HL-60 (cell line): Measurements from ENCODE around the gene GLRA3.

Source experiments
- CTCF ChIP-seq: IDR thresholded peaks from one replicate; pipeline ENCODE4 v1.5.1; 2011; ENCODE audit warnings: low read length, control low read depth, inconsistent platforms; ENCODE audit not compliant: insufficient read depth
- POLR2AphosphoS5 ChIP-seq: IDR thresholded peaks from 2 replicates; pipeline ENCODE4 v1.6.1; 2012; ENCODE audit warnings: low read depth
- REST ChIP-seq: IDR thresholded peaks from 2 replicates; pipeline ENCODE4 v1.6.1; 2012; ENCODE audit warnings: low read depth; ENCODE audit not compliant: insufficient replicate concordance

DNA sequence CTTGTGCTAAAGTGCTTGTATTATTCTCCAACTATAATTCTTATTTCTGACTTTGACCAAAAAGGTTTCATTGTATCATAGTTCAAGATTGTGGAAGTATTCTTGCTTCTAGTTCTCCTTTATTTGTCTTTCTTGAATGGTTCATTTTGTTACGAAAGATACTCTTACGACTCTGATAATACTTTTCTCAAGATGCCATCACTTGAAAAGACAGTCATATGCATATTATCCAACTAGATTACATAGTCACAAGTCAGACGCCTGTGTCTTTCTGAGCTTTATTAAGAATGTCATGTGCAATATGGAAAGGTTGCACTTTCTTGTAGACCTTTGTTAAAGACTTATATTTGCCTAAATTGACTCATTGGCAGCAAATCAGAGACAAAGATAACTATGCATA, 235.3 kb downstream of the GLRA3 start:
- TF ChIP-seq CTCF (no peak), REST (no peak), POLR2AphosphoS5 (no peak)
